Calu3 (cell line): Measurements from ENCODE around the gene USP24. TPM values are rescaled to one million over a fixed set of nuclear protein-coding genes. Genes with fewer than 3 reads are reported as not detected.

ENCODE experiments used
- BruUV-seq: library from RNA; stranded (reverse); fragments of 400-500 nt; replicated peaks from 2 replicates; lab custom pipeline; 2021; lab: Mats Ljungman, UMichigan
- CTCF ChIA-PET: fragments of 300-600 bp; sonication (Branson Sonifier 250); formaldehyde crosslinking; loops from one replicate; lab custom pipeline; 2022; ENCODE audit warnings: antibody characterized with exemption; lab: Charles Lee
- DNase-seq: peaks from one replicate; pipeline ENCODE4 v3.0.0; 2022
- H3K27ac Mint-ChIP-seq: one replicate; pipeline ENCODE4 v1.8.0; 2022; ENCODE audit warnings: mixed read lengths; ENCODE audit not compliant: unreplicated experiment
- H3K27me3 Mint-ChIP-seq: one replicate; pipeline ENCODE4 v1.8.0; 2022; ENCODE audit warnings: mixed read lengths; ENCODE audit not compliant: unreplicated experiment
- H3K36me3 Mint-ChIP-seq: one replicate; pipeline ENCODE4 v1.8.0; 2022; ENCODE audit warnings: mild to moderate bottlenecking, moderate library complexity, mixed read lengths; ENCODE audit not compliant: insufficient read depth, unreplicated experiment
- H3K4me1 Mint-ChIP-seq: one replicate; pipeline ENCODE4 v1.8.0; 2022; ENCODE audit warnings: mild to moderate bottlenecking, low read depth, mixed read lengths; ENCODE audit not compliant: unreplicated experiment
- H3K4me3 Mint-ChIP-seq: one replicate; pipeline ENCODE4 v1.8.0; 2022; ENCODE audit warnings: mild to moderate bottlenecking, low read depth, moderate library complexity, mixed read lengths; ENCODE audit not compliant: unreplicated experiment
- H3K9me3 Mint-ChIP-seq: one replicate; pipeline ENCODE4 v1.8.0; 2022; ENCODE audit warnings: low read depth, mixed read lengths; ENCODE audit not compliant: unreplicated experiment
- CTCF ChIP-seq: fragments of 200-600 bp; IDR thresholded peaks from one replicate; pipeline ENCODE4 v1.8.0; 2022; ENCODE audit warnings: antibody characterized with exemption; ENCODE audit not compliant: unreplicated experiment
- intact Hi-C: fragments of 100-400 bp; cut with micrococcal nuclease; formaldehyde crosslinking; loops from one replicate; pipeline ENCODE4 v1.10.0; 2022; ENCODE audit not compliant: unreplicated experiment
- total RNA-seq: library from RNA; stranded (reverse); gene quantifications from 2 replicates; pipeline ENCODE4 v1.2.3, GENCODE V29; 2022

Gene USP24
- total RNA-seq, 1 experiment from 2014 or later: 45.3 TPM

GRCh38 chr1:55067022-55067778, 148.0 kb downstream of the USP24 start:
- intact Hi-C loops: no loop called here
- Mint-ChIP-seq H3K36me3 (peaks cover 61% of the 10 kb centered on the region), H3K27ac (peak overlapping the region; percentile 3), H3K4me1 (no peaks in the 10 kb centered on the region), H3K4me3 (no peak overlapping the region), H3K27me3 (no peaks in the 10 kb centered on the region), H3K9me3 (no peaks in the 10 kb centered on the region)
- TF ChIP-seq CTCF: no peak
- BruUV-seq: no TSS peak
- DNase-seq: no peak
- CTCF ChIA-PET: no interaction called here

- no peak for TF ChIP-seq CTCF
- peaks cover 46% of the 10 kb centered on the region for H3K36me3 Mint-ChIP-seq
- no peaks in the 10 kb centered on the region for H3K4me1 Mint-ChIP-seq
- no peak overlapping the region for H3K4me3 Mint-ChIP-seq
- no peak overlapping the region for H3K27ac Mint-ChIP-seq
- no peak for DNase-seq
- intact Hi-C loops: no loop called here
- H3K27me3 Mint-ChIP-seq: no peaks in the 10 kb centered on the region
- CTCF ChIA-PET: no interaction called here
- BruUV-seq: no TSS peak
- no peaks in the 10 kb centered on the region for H3K9me3 Mint-ChIP-seq
Observed at GRCh38 chr1:55065648-55066047, 149.5 kb downstream of the USP24 start.

- H3K4me1 Mint-ChIP-seq: no peaks in the 10 kb centered on the region
- H3K36me3 Mint-ChIP-seq: peaks cover 44% of the 10 kb centered on the region
- no peaks in the 10 kb centered on the region for H3K9me3 Mint-ChIP-seq
- H3K27me3 Mint-ChIP-seq: no peaks in the 10 kb centered on the region
- no peak for TF ChIP-seq CTCF
- intact Hi-C loops: no loop called here
- CTCF ChIA-PET: no interaction called here
- no peak overlapping the region for H3K27ac Mint-ChIP-seq
- no TSS peak for BruUV-seq
- H3K4me3 Mint-ChIP-seq: no peak overlapping the region
- no peak for DNase-seq
Observed at GRCh38 chr1:55064861-55065263, 150.3 kb downstream of the USP24 start.

- Mint-ChIP-seq H3K36me3 (peaks cover 38% of the 10 kb centered on the region), H3K27me3 (no peaks in the 10 kb centered on the region), H3K4me1 (no peaks in the 10 kb centered on the region), H3K27ac (no peak overlapping the region), H3K9me3 (no peaks in the 10 kb centered on the region), H3K4me3 (no peak overlapping the region)
- no peak for TF ChIP-seq CTCF
- DNase-seq: no peak
- CTCF ChIA-PET: no interaction called here
- intact Hi-C loops: no loop called here
- no TSS peak for BruUV-seq
Observed at GRCh38 chr1:55064071-55064581, 151.0 kb downstream of the USP24 start.
